ENCODE results near the gene CASD1. TPM values are rescaled to one million over a fixed set of nuclear protein-coding genes. Genes with fewer than 3 reads are reported as not detected.

Gene CASD1
- total RNA-seq, 2 experiments from 2014 or later = 19.6 to 24.7 TPM

DNA sequence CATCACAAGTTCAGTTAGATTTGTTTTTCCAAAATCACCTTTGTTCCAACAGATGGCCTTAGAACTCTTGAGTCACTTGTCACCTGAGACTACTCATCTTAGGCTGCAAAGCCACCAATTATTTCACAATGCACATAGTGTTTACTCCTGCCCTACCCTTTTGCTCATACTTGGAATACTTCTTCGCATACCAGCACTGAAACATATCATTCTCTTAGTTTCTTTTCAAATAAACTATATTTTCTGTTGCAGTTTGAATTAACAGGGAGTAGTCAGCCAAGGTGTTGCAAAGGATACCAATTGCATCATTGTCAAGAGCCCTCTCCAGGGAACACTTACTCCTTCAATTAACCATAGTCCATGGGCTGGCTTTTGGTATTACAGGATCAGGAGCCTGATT lies 71.0 kb downstream of the CASD1 start:
- intact Hi-C loops (cut with micrococcal nuclease; ENCODE audit: unreplicated experiment) = no loop called here
- TF ChIP-seq, protein P1, sequence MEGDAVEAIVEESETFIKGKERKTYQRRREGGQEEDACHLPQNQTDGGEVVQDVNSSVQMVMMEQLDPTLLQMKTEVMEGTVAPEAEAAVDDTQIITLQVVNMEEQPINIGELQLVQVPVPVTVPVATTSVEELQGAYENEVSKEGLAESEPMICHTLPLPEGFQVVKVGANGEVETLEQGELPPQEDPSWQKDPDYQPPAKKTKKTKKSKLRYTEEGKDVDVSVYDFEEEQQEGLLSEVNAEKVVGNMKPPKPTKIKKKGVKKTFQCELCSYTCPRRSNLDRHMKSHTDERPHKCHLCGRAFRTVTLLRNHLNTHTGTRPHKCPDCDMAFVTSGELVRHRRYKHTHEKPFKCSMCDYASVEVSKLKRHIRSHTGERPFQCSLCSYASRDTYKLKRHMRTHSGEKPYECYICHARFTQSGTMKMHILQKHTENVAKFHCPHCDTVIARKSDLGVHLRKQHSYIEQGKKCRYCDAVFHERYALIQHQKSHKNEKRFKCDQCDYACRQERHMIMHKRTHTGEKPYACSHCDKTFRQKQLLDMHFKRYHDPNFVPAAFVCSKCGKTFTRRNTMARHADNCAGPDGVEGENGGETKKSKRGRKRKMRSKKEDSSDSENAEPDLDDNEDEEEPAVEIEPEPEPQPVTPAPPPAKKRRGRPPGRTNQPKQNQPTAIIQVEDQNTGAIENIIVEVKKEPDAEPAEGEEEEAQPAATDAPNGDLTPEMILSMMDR (conservative IDR thresholded peaks at IDR 0.05; ENCODE audit: low read length) = no peak
- no peak for TF ChIP-seq EZH2phosphoT487 (IDR thresholded peaks at IDR 0.05; ENCODE audit: borderline replicate concordance, low read depth, low read length)
- DNase-seq (ENCODE audit: low spot score) = no peak
- Histone ChIP-seq H2AFZ (ENCODE audit: low read length) (no peak overlapping the region), H3K4me1 (ENCODE audit: insufficient read depth, low read length, poor library complexity, severe bottlenecking) (no peaks in the 10 kb centered on the region), H3K4me3 (ENCODE audit: low read depth, low read length, poor library complexity, severe bottlenecking) (no peak overlapping the region), H3K9me2 (ENCODE audit: insufficient read depth, low read length) (no peaks in the 10 kb centered on the region), H3K36me3 (ENCODE audit: insufficient read depth, low read length) (no peaks in the 10 kb centered on the region), H3K79me2 (ENCODE audit: insufficient read depth, low read depth, low read length) (no peaks in the 10 kb centered on the region), H3K9me3 (ENCODE audit: low read length) (no peaks in the 10 kb centered on the region), H3K27ac (ENCODE audit: low read depth, low read length, poor library complexity, severe bottlenecking) (no peak overlapping the region), H4K20me1 (ENCODE audit: insufficient read depth, low read length) (no peaks in the 10 kb centered on the region), H3K4me2 (ENCODE audit: low read length) (no peak overlapping the region)
- ChIA-PET POLR2A (interaction anchor here (0.7 kb wide), 1 partner anchor 15 kb away, joined by 3 read pairs; no protein-coding TSS in a partner anchor), CTCF (ENCODE audit: unreplicated experiment) (no interaction called here)
- BruUV-seq (replicated peaks) = no TSS peak

DNA sequence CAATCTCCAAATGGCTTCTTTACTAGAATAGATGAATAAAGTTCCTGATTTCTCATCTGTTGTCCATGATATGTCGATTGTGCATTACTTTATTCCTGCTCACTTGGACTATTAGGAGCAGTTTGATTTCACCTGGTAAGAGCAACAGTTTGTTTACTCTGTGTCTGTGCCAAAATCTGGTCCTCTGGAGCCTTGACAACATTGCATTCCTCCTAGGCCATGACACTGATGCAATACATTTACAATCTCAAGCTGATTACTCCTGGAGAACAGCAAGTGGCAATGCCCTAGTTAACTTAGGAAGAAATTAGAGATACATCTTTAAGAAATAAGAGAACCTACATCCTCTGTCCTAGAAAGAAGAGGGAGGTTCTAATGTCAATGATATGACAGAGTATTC lies 74.5 kb downstream of the CASD1 start:
- intact Hi-C loops (cut with micrococcal nuclease; ENCODE audit: unreplicated experiment) = no loop called here
- CTCF ChIA-PET (ENCODE audit: unreplicated experiment) = no interaction called here
- Histone ChIP-seq H3K27ac (ENCODE audit: low read depth, low read length, poor library complexity, severe bottlenecking) (no peak overlapping the region), H3K9me2 (ENCODE audit: insufficient read depth, low read length) (no peaks in the 10 kb centered on the region), H3K4me1 (ENCODE audit: insufficient read depth, low read length, poor library complexity, severe bottlenecking) (no peaks in the 10 kb centered on the region), H3K36me3 (ENCODE audit: insufficient read depth, low read length) (no peaks in the 10 kb centered on the region), H3K9me3 (ENCODE audit: low read length) (no peaks in the 10 kb centered on the region), H3K4me3 (ENCODE audit: low read depth, low read length, poor library complexity, severe bottlenecking) (no peak overlapping the region), H3K4me2 (ENCODE audit: low read length) (no peak overlapping the region), H2AFZ (ENCODE audit: low read length) (no peak overlapping the region), H3K79me2 (ENCODE audit: insufficient read depth, low read depth, low read length) (no peaks in the 10 kb centered on the region), H4K20me1 (ENCODE audit: insufficient read depth, low read length) (no peaks in the 10 kb centered on the region)
- no peak for DNase-seq (ENCODE audit: low spot score)
- no peak for TF ChIP-seq EZH2phosphoT487 (IDR thresholded peaks at IDR 0.05; ENCODE audit: borderline replicate concordance, low read depth, low read length)
- TF ChIP-seq, protein P1 (conservative IDR thresholded peaks at IDR 0.05; ENCODE audit: low read length) = no peak
- no TSS peak for BruUV-seq (replicated peaks)
- POLR2A ChIA-PET = interaction anchor here (1.1 to 2.0 kb wide), 2 partner anchors 12 to 71 kb away, joined by 4 to 6 read pairs; no protein-coding TSS in a partner anchor

DNA sequence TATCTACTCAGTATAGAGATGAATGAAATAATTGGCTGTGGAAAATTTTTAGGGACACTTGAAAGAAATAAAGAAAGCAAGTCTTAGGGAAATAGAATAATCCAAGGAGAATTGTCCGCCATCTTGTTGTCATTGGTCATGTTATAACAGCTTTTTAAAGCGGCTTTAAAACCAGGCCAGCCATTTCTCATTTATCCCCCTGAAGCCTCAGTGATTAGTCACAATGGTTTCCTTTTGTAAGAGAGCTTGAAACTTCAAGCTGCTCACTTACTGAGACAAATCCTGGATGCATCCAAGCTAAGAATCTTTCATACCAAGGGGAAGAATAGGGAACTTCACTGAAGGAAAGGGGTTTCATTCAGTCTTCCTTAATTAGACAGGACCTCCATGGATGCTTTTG lies 78.5 kb downstream of the CASD1 start:
- BruUV-seq (replicated peaks) = no TSS peak
- DNase-seq (ENCODE audit: low spot score) = no peak
- intact Hi-C loops (cut with micrococcal nuclease; ENCODE audit: unreplicated experiment) = no loop called here
- Histone ChIP-seq H3K9me2 (ENCODE audit: insufficient read depth, low read length) (no peaks in the 10 kb centered on the region), H3K4me1 (ENCODE audit: insufficient read depth, low read length, poor library complexity, severe bottlenecking) (no peaks in the 10 kb centered on the region), H4K20me1 (ENCODE audit: insufficient read depth, low read length) (no peaks in the 10 kb centered on the region), H3K4me3 (ENCODE audit: low read depth, low read length, poor library complexity, severe bottlenecking) (no peak overlapping the region), H3K27ac (ENCODE audit: low read depth, low read length, poor library complexity, severe bottlenecking) (no peak overlapping the region), H3K36me3 (ENCODE audit: insufficient read depth, low read length) (no peaks in the 10 kb centered on the region), H3K79me2 (ENCODE audit: insufficient read depth, low read depth, low read length) (no peaks in the 10 kb centered on the region), H3K4me2 (ENCODE audit: low read length) (no peak overlapping the region), H3K9me3 (ENCODE audit: low read length) (no peaks in the 10 kb centered on the region), H2AFZ (ENCODE audit: low read length) (no peak overlapping the region)
- CTCF ChIA-PET (ENCODE audit: unreplicated experiment) = no interaction called here
- no peak for TF ChIP-seq EZH2phosphoT487 (IDR thresholded peaks at IDR 0.05; ENCODE audit: borderline replicate concordance, low read depth, low read length)
- TF ChIP-seq, protein P1 (conservative IDR thresholded peaks at IDR 0.05; ENCODE audit: low read length) = no peak
- POLR2A ChIA-PET = interaction anchor here (0.6 to 1.4 kb wide), 3 partner anchors 32 to 64 kb away, joined by 3 to 4 read pairs (median 3); no protein-coding TSS in a partner anchor
